ENCODE data around the gene ZNRF4. TPM values are rescaled to one million over a fixed set of nuclear protein-coding genes. Genes with fewer than 3 reads are reported as not detected.

The ZNRF4 gene
- polyA plus RNA-seq, 4 donors, result not detected

DNA sequence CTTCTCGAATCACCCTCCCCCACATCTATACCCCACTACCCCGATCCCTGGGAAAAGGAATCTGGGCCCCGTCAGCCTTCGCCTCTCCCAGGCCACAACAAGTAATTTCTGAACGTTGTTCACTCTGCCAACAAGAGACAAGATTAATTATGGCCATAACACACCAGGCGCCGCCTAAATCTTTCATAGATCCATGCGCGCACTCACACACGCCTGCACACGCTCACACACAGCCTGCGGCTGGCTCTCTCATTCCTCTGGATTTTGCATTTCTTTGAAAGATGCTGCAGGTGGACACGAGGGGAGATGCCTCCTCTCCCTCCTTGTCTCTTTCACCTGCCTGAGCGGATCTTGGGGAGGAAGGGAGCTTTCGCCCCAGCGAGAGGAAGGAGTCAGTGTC is 17.1 kb downstream of the ZNRF4 start:
- Histone ChIP-seq H3K4me3 (ENCODE audit: low read depth in 1 of 3, low read length in 3 of 3) (no peak overlapping the region), H3K27ac (ENCODE audit: low read depth in 1 of 3, low read length in 2 of 3) (no peak overlapping the region), H3K36me3 (ENCODE audit: control insufficient read depth in 3 of 3, insufficient read depth in 2 of 3, low read depth in 1 of 3, low read length in 3 of 3) (no peaks in the 10 kb centered on the region), H3K4me1 (ENCODE audit: control insufficient read depth in 3 of 3, insufficient read depth in 2 of 3, low read depth in 1 of 3, low read length in 2 of 3) (peaks cover 0 to 2% (median 0%) of the 10 kb centered on the region in 3 donors), H3K27me3 (ENCODE audit: control insufficient read depth in 3 of 3, insufficient read depth in 3 of 3, low read length in 3 of 3) (peaks cover 0 to 2% (median 0%) of the 10 kb centered on the region in 3 donors), H3K9me3 (ENCODE audit: control insufficient read depth in 2 of 2, insufficient read depth in 1 of 2, low read depth in 1 of 2, low read length in 1 of 2) (no peaks in the 10 kb centered on the region)
- FAIRE-seq (no peak), DNase-seq (no peak)
- 69 to 72% (median 72%) methylated on average over 16 of the region's 16 CpGs for WGBS, 3 donors

DNA sequence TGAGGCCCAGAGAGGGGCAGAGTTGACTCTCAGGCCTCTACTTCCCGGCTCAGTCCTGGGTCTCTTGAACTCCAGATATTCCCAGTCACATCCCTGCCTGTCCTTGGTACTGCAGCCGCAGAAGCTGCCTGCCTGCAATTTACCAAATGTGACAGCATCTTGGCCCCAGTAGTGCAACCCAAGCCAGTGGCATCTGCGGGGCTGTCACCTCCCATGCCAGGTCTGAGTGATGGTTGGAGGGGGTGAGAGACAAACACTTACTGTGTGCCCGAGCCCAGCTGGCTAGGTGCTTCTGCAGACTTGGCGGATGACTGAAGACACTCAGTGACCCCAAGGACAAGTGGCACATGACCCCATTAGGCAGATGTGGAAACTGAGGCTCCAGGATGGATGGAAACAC is 18.4 kb downstream of the ZNRF4 start:
- no peak for FAIRE-seq
- Histone ChIP-seq H3K4me1 (ENCODE audit: control insufficient read depth in 3 of 3, insufficient read depth in 2 of 3, low read depth in 1 of 3, low read length in 2 of 3) (no peaks in the 10 kb centered on the region), H3K36me3 (ENCODE audit: control insufficient read depth in 3 of 3, insufficient read depth in 2 of 3, low read depth in 1 of 3, low read length in 3 of 3) (no peaks in the 10 kb centered on the region), H3K27ac (ENCODE audit: low read depth in 1 of 3, low read length in 2 of 3) (no peak overlapping the region), H3K9me3 (ENCODE audit: control insufficient read depth in 2 of 2, insufficient read depth in 1 of 2, low read depth in 1 of 2, low read length in 1 of 2) (no peaks in the 10 kb centered on the region), H3K4me3 (ENCODE audit: low read depth in 1 of 3, low read length in 3 of 3) (no peak overlapping the region), H3K27me3 (ENCODE audit: control insufficient read depth in 3 of 3, insufficient read depth in 3 of 3, low read length in 3 of 3) (peaks cover 0 to 6% (median 6%) of the 10 kb centered on the region in 3 donors)
- DNase-seq, result no peak
- 84 to 86% (median 86%) methylated on average over 5 of the region's 5 CpGs for WGBS, 3 donors

DNA sequence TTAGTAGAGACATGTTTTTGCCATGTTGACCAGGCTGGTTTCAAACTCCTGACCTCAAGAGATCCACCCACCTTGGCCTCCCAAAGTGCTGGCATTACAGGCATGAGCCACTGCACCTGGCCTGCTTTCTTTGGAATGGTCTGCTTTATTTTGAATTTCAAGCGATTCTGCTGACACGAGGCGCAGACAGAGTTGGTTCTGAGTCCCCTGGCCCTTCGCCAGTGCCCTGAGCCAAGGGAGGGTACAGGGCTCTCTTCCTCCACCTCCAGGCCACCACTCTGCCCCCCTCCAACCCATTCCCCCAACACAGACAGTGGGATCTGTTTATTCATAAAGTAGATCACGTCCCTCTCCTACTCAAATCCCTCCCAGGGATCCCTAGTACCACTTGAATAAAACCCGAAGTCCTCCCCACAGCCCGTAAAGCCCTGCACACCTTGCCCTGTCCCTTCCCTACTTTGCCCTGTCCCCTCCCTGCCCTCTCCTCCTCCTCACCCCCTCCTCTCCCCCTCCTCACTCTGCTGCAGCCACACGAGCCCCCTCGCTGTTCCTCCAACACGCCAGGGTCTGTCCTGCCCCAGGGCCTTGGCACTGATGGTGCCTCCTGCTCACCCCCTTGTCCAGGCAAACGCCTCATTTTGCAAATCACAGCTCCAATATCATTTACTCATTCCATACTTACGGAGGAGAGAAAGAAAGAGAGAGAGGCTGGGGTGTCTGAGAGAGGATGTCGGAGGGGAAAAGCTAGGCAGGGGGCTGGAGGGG is 22.4 kb downstream of the ZNRF4 start:
- FAIRE-seq, result no peak
- H3K36me3 ChIP-seq (ENCODE audit: control insufficient read depth in 3 of 3, insufficient read depth in 2 of 3, low read depth in 1 of 3, low read length in 3 of 3), result no peaks in the 10 kb centered on the region
- H3K4me3 ChIP-seq (ENCODE audit: low read depth in 1 of 3, low read length in 3 of 3), result no peak overlapping the region
- no peak overlapping the region for H3K27ac ChIP-seq (ENCODE audit: low read depth in 1 of 3, low read length in 2 of 3)
- H3K27me3 ChIP-seq (ENCODE audit: control insufficient read depth in 3 of 3, insufficient read depth in 3 of 3, low read length in 3 of 3), result peaks cover 0 to 17% (median 13%) of the 10 kb centered on the region in 3 donors
- WGBS, 3 donors, result 48 to 53% (median 52%) methylated on average over 13 of the region's 13 CpGs
- DNase-seq, result no peak
- H3K9me3 ChIP-seq (ENCODE audit: control insufficient read depth in 2 of 2, insufficient read depth in 1 of 2, low read depth in 1 of 2, low read length in 1 of 2), result peaks cover 0 to 13% of the 10 kb centered on the region in 2 donors
- H3K4me1 ChIP-seq (ENCODE audit: control insufficient read depth in 3 of 3, insufficient read depth in 2 of 3, low read depth in 1 of 3, low read length in 2 of 3), result no peaks in the 10 kb centered on the region

DNA sequence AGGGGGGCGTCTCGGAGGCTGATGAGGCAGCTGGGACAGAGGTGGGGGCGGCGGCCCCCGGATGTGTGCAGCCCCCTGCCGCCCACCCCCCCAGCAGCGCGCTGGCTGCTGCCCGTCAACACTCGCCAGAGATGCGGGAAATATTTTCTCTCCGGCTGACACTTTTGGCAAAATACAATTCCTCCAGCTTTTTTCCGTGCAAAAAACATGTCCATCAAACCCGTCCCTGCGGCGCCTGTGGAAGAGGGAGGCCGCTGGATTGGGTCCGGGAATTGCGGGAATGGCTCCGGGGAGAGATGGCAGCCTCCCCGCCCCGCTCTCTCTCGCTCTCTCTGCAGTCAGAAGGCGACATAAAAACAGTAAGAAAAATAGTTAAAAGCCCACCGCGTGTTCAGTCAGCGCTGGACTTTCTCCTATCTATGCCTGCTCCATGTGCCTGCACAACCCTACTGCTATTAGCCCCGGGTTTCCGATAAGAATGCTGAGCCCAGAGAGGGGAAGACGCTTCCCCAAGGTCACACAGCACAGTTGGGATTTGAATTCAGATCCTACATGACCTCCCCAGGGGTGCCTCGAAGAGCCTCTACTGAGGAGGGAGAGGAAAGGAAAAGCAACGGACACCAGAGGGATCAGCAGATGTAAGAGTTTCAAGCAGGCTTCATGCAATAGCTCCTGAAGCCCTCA is 23.2 kb downstream of the ZNRF4 start:
- FAIRE-seq, result no peak
- Histone ChIP-seq H3K4me1 (ENCODE audit: control insufficient read depth in 3 of 3, insufficient read depth in 2 of 3, low read depth in 1 of 3, low read length in 2 of 3) (no peaks in the 10 kb centered on the region), H3K27me3 (ENCODE audit: control insufficient read depth in 3 of 3, insufficient read depth in 3 of 3, low read length in 3 of 3) (peaks cover 0 to 17% (median 13%) of the 10 kb centered on the region in 3 donors), H3K36me3 (ENCODE audit: control insufficient read depth in 3 of 3, insufficient read depth in 2 of 3, low read depth in 1 of 3, low read length in 3 of 3) (no peaks in the 10 kb centered on the region), H3K27ac (ENCODE audit: low read depth in 1 of 3, low read length in 2 of 3) (no peak overlapping the region), H3K4me3 (ENCODE audit: low read depth in 1 of 3, low read length in 3 of 3) (no peak overlapping the region), H3K9me3 (ENCODE audit: control insufficient read depth in 2 of 2, insufficient read depth in 1 of 2, low read depth in 1 of 2, low read length in 1 of 2) (peaks cover 0 to 16% of the 10 kb centered on the region in 2 donors)
- 30 to 39% (median 31%) methylated on average over 28 to 32 of the region's 32 CpGs for WGBS, 3 donors
- DNase-seq, result no peak

DNA sequence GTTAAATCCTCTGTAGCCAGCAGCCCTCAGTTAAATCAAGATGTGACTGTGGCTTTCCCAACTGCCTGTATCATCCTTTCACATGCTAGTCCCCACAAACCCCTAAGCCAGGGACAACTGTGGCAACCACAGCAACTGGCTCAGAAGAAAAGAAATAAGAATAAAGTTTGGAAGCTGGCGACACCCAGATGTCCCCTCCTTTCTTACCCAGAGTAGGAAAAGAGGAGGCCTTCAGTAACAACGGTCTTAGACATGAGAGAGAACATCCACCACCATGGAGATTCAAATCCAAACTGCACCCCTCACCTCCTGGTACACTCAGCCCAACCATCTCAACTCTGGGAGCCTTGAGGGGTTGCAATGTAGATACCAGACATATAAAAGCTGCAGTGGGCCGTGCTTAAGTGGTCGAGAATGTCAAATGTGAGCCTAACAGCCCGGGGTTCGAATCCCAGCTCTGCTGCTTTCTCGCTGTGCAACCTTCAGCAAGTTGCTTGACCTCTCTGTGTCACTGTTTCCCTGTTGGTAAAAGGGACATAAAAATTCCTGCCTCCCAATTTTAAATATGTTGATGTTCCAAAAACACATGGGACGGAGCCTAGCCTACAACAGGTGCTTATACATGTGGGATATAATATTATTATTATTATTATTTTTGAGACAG is 23.8 kb downstream of the ZNRF4 start:
- Histone ChIP-seq H3K27ac (ENCODE audit: low read depth in 1 of 3, low read length in 2 of 3) (no peak overlapping the region), H3K36me3 (ENCODE audit: control insufficient read depth in 3 of 3, insufficient read depth in 2 of 3, low read depth in 1 of 3, low read length in 3 of 3) (no peaks in the 10 kb centered on the region), H3K4me1 (ENCODE audit: control insufficient read depth in 3 of 3, insufficient read depth in 2 of 3, low read depth in 1 of 3, low read length in 2 of 3) (no peaks in the 10 kb centered on the region), H3K27me3 (ENCODE audit: control insufficient read depth in 3 of 3, insufficient read depth in 3 of 3, low read length in 3 of 3) (peaks cover 0 to 19% (median 13%) of the 10 kb centered on the region in 3 donors), H3K4me3 (ENCODE audit: low read depth in 1 of 3, low read length in 3 of 3) (no peak overlapping the region), H3K9me3 (ENCODE audit: control insufficient read depth in 2 of 2, insufficient read depth in 1 of 2, low read depth in 1 of 2, low read length in 1 of 2) (peaks cover 0 to 16% of the 10 kb centered on the region in 2 donors)
- FAIRE-seq (no peak), DNase-seq (no peak)
- WGBS, 3 donors, result 67 to 75% (median 72%) methylated on average over 8 of the region's 8 CpGs

DNA sequence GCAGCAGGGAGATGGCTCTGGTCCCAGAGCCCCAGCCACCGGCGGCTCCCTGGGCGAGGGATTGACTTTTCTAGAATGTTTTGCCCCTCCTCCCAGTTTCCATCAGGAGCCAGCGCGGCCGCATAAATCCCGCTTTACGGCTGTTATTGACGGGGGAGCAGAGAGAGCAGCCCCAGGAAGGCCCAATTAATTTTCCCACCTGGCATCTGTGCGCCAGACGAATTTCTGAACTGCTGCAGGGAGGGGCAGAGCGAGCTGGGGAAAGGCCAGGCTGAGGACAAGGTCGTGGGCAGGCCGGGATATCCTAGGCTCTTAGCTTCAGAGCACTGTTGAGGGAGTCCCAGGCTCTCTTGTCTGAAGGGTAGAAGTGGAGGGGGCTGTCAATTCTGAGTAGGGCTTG is 24.7 kb downstream of the ZNRF4 start:
- H3K9me3 ChIP-seq (ENCODE audit: control insufficient read depth in 2 of 2, insufficient read depth in 1 of 2, low read depth in 1 of 2, low read length in 1 of 2), result peaks cover 0 to 16% of the 10 kb centered on the region in 2 donors
- no peaks in the 10 kb centered on the region for H3K4me1 ChIP-seq (ENCODE audit: control insufficient read depth in 3 of 3, insufficient read depth in 2 of 3, low read depth in 1 of 3, low read length in 2 of 3)
- no peak for DNase-seq
- no peak overlapping the region for H3K27ac ChIP-seq (ENCODE audit: low read depth in 1 of 3, low read length in 2 of 3)
- H3K27me3 ChIP-seq (ENCODE audit: control insufficient read depth in 3 of 3, insufficient read depth in 3 of 3, low read length in 3 of 3), result peaks cover 0 to 23% (median 13%) of the 10 kb centered on the region in 3 donors
- WGBS, 3 donors, result 11 to 25% (median 20%) methylated on average over 14 of the region's 14 CpGs
- no peaks in the 10 kb centered on the region for H3K36me3 ChIP-seq (ENCODE audit: control insufficient read depth in 3 of 3, insufficient read depth in 2 of 3, low read depth in 1 of 3, low read length in 3 of 3)
- H3K4me3 ChIP-seq (ENCODE audit: low read depth in 1 of 3, low read length in 3 of 3), result no peak overlapping the region
- no peak for FAIRE-seq

DNA sequence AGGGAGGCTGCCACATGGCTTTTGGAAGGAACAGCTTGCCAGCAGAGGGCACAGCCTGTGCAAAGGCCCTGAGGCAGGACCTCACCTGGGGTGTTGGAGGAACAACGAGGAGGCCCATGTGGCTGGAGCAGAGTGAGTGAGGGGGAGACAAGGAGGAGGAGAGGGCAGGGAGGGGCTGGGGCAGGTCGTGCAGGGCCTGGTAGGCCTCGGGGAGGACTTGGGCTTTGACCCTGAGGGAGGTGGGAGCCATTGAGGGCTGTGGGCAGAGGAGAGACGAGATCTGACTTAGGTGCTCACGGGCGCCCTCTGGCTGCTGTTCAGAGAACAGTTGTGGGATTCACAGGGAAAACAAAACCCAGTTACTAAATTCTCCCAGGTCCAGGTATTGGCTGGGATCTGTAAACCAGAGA is 25.2 kb downstream of the ZNRF4 start:
- DNase-seq, result peak in 1 of 2 donors; percentile 12
- Histone ChIP-seq H3K4me1 (ENCODE audit: control insufficient read depth in 3 of 3, insufficient read depth in 2 of 3, low read depth in 1 of 3, low read length in 2 of 3) (no peaks in the 10 kb centered on the region), H3K27ac (ENCODE audit: low read depth in 1 of 3, low read length in 2 of 3) (no peak overlapping the region), H3K27me3 (ENCODE audit: control insufficient read depth in 3 of 3, insufficient read depth in 3 of 3, low read length in 3 of 3) (peaks cover 0 to 23% (median 13%) of the 10 kb centered on the region in 3 donors), H3K4me3 (ENCODE audit: low read depth in 1 of 3, low read length in 3 of 3) (no peak overlapping the region), H3K36me3 (ENCODE audit: control insufficient read depth in 3 of 3, insufficient read depth in 2 of 3, low read depth in 1 of 3, low read length in 3 of 3) (no peaks in the 10 kb centered on the region), H3K9me3 (ENCODE audit: control insufficient read depth in 2 of 2, insufficient read depth in 1 of 2, low read depth in 1 of 2, low read length in 1 of 2) (peaks cover 0 to 16% of the 10 kb centered on the region in 2 donors)
- WGBS, 3 donors, result 24 to 39% (median 29%) methylated on average over 6 of the region's 6 CpGs
- no peak for FAIRE-seq

DNA sequence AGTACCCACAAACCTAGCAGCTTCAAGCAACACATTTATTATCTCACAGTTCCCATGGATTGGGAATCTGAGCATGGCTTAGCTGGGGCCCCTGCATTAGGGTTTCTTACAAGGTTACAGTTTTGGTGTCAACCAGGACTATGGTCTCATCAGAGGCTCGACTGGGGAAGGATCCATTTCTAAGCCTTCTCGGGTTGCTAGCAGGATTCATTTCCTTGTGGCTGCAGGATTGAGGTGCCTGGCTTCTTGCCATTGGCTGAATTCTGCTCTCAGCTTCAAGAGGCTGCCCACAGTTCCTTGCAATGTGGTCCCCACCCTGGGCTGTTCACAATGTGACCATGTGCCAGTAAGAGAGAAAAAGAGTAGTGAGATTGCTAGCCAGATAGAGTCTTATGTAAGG is 26.7 kb downstream of the ZNRF4 start:
- FAIRE-seq, result no peak
- Histone ChIP-seq H3K4me3 (ENCODE audit: low read depth in 1 of 3, low read length in 3 of 3) (no peak overlapping the region), H3K27me3 (ENCODE audit: control insufficient read depth in 3 of 3, insufficient read depth in 3 of 3, low read length in 3 of 3) (peaks cover 0 to 23% (median 13%) of the 10 kb centered on the region in 3 donors), H3K4me1 (ENCODE audit: control insufficient read depth in 3 of 3, insufficient read depth in 2 of 3, low read depth in 1 of 3, low read length in 2 of 3) (no peaks in the 10 kb centered on the region), H3K9me3 (ENCODE audit: control insufficient read depth in 2 of 2, insufficient read depth in 1 of 2, low read depth in 1 of 2, low read length in 1 of 2) (peaks cover 0 to 16% of the 10 kb centered on the region in 2 donors), H3K36me3 (ENCODE audit: control insufficient read depth in 3 of 3, insufficient read depth in 2 of 3, low read depth in 1 of 3, low read length in 3 of 3) (no peaks in the 10 kb centered on the region), H3K27ac (ENCODE audit: low read depth in 1 of 3, low read length in 2 of 3) (no peak overlapping the region)
- WGBS, 3 donors, result 68 to 93% (median 87%) methylated on average over 2 of the region's 2 CpGs
- DNase-seq, result no peak
